SK-N-SH (cell line): ENCODE data around the gene CCDC187. TPM values are rescaled to one million over a fixed set of nuclear protein-coding genes. Genes with fewer than 3 reads are reported as not detected.

Experiments
- CTCF ChIA-PET: fragments of 300-600, 350-600 bp; formaldehyde crosslinking; extraction: SDS; loops from one replicate; lab custom pipeline; 2021; lab: Yijun Ruan, JAX
- POLR2A ChIA-PET: fragments of 350-600 bp; sonication (Branson Sonifier 250); formaldehyde crosslinking; extraction: SDS; loops from one replicate; lab custom pipeline; 2020; ENCODE audit warnings: antibody characterized with exemption, inconsistent platforms; lab: Yijun Ruan, JAX
- DNase-seq: peaks from one replicate; pipeline ENCODE4 v3.0.0; 2012
- H2AFZ ChIP-seq: fragments of 200-600 bp; sonication (generic); 2 replicates; pipeline ENCODE4 v1.8.1; 2016; ENCODE audit warnings: antibody characterized with exemption, mild to moderate bottlenecking, low read depth
- H3F3A ChIP-seq: fragments of 200-600 bp; sonication (generic); replicated peaks from 2 replicates; pipeline ENCODE3; 2016; ENCODE audit warnings: antibody characterized with exemption, mild to moderate bottlenecking; ENCODE audit not compliant: insufficient read depth
- H3K27ac ChIP-seq, 2 experiments: fragments of 200-500 bp in 1 of 2; fragments of 200-600 bp in 1 of 2; sonication (Bioruptor generic) in 1 of 2; sonication (generic), shearing (Covaris generic) in 1 of 2; 2 replicates each; pipeline versions ENCODE4 v1.5.1 to v1.6.1; 2014 to 2016; ENCODE audit warnings: low read depth in 2 of 2, inconsistent platforms in 1 of 2, low read length in 1 of 2, mild to moderate bottlenecking in 1 of 2, mixed read lengths in 1 of 2
- H3K27me3 ChIP-seq: fragments of 200-600 bp; sonication (generic), shearing (Covaris generic); 2 replicates; pipeline ENCODE4 v1.6.1; 2016; ENCODE audit warnings: mixed run types; ENCODE audit not compliant: insufficient read depth
- H3K36me3 ChIP-seq, 2 experiments: fragments of 200-500 bp in 1 of 2; fragments of 200-600 bp in 1 of 2; sonication (Bioruptor generic) in 1 of 2; sonication (generic) in 1 of 2; replicated peaks in 1 of 2; 2 replicates each; pipeline versions ENCODE3 to v1.5.1; 2014 to 2016; ENCODE audit warnings: low read length in 1 of 2, mild to moderate bottlenecking in 1 of 2; ENCODE audit not compliant: insufficient read depth in 2 of 2, control insufficient read depth in 1 of 2
- H3K4me1 ChIP-seq, 2 experiments: fragments of 200-500 bp in 1 of 2; fragments of 200-600 bp in 1 of 2; sonication (Bioruptor generic) in 1 of 2; sonication (generic), shearing (Covaris generic) in 1 of 2; 2 replicates each; pipeline versions ENCODE4 v1.5.1 to v1.6.1; 2014 to 2016; ENCODE audit warnings: low read depth in 1 of 2, low read length in 1 of 2, mixed run types in 1 of 2; ENCODE audit not compliant: insufficient read depth in 2 of 2, control insufficient read depth in 1 of 2
- H3K4me2 ChIP-seq: fragments of 200-600 bp; sonication (generic), shearing (Covaris generic); 2 replicates; pipeline ENCODE4 v1.6.1; 2017; ENCODE audit warnings: mixed run types
- H3K4me3 ChIP-seq, 2 experiments: fragments of 200-500 bp in 1 of 2; fragments of 200-600 bp in 1 of 2; sonication (Bioruptor generic) in 1 of 2; sonication (generic), shearing (Covaris generic) in 1 of 2; 2 replicates each; pipeline versions ENCODE4 v1.5.1 to v1.8.1; 2014 to 2016; ENCODE audit warnings: low read depth in 2 of 2, inconsistent platforms in 1 of 2, low read length in 1 of 2, mild to moderate bottlenecking in 1 of 2, mixed read lengths in 1 of 2, moderate library complexity in 1 of 2
- H3K79me2 ChIP-seq: fragments of 200-600 bp; sonication (generic); 2 replicates; pipeline ENCODE4 v1.8.1; 2017; ENCODE audit warnings: mild to moderate bottlenecking; ENCODE audit not compliant: insufficient read depth
- H3K9ac ChIP-seq: fragments of 200-600 bp; sonication (generic); 2 replicates; pipeline ENCODE4 v1.6.1; 2017; ENCODE audit warnings: mixed run types
- H3K9me2 ChIP-seq: fragments of 200-600 bp; sonication (generic); 2 replicates; pipeline ENCODE4 v1.6.1; 2017; ENCODE audit warnings: mixed run types
- H3K9me3 ChIP-seq: fragments of 200-600 bp; sonication (generic); 2 replicates; pipeline ENCODE4 v1.6.1; 2017; ENCODE audit warnings: mixed run types, mild to moderate bottlenecking, moderate library complexity
- H4K20me1 ChIP-seq: fragments of 200-600 bp; sonication (generic); 2 replicates; pipeline ENCODE4 v1.6.1; 2017; ENCODE audit warnings: mild to moderate bottlenecking, mixed run types; ENCODE audit not compliant: insufficient read depth
- CHD2 ChIP-seq: fragments of 150-350 bp; IDR thresholded peaks from 2 replicates; pipeline ENCODE4 v1.6.1; 2018; ENCODE audit warnings: low read length; ENCODE audit not compliant: partially characterized antibody
- FOXJ3 ChIP-seq: sonication (generic); formaldehyde crosslinking; IDR thresholded peaks from 2 replicates; pipeline ENCODE4 v1.5.1; 2020; ENCODE audit warnings: mild to moderate bottlenecking, missing genetic modification reagents
- GATA2 ChIP-seq: sonication (generic); formaldehyde crosslinking; IDR thresholded peaks from 2 replicates; pipeline ENCODE4 v1.5.0; 2020; ENCODE audit warnings: mild to moderate bottlenecking, missing genetic modification reagents
- JUND ChIP-seq: IDR thresholded peaks from 2 replicates; pipeline ENCODE4 v1.4.0; 2012
- MAX ChIP-seq: IDR thresholded peaks from 2 replicates; pipeline ENCODE4 v1.4.0; 2012; ENCODE audit warnings: low read depth
- MXI1 ChIP-seq: IDR thresholded peaks from 2 replicates; pipeline ENCODE4 v1.6.1; 2012; ENCODE audit warnings: mild to moderate bottlenecking, low read depth, low read length, improper control_type of control experiment
- NRF1 ChIP-seq: IDR thresholded peaks from 2 replicates; pipeline ENCODE4 v1.6.1; 2012; ENCODE audit warnings: low read depth, mild to moderate bottlenecking, low read length
- RAD21 ChIP-seq: IDR thresholded peaks from 2 replicates; pipeline ENCODE4 v1.6.1; 2012; ENCODE audit warnings: mild to moderate bottlenecking, low read length
- REST ChIP-seq: IDR thresholded peaks from 2 replicates; pipeline ENCODE4 v1.6.1; 2012; ENCODE audit warnings: mild to moderate bottlenecking, low read depth, low read length, moderate library complexity
- RFX5 ChIP-seq: IDR thresholded peaks from 2 replicates; pipeline ENCODE4 v1.6.1; 2012; ENCODE audit warnings: mild to moderate bottlenecking, improper control_type of control experiment, low read length
- SIN3A ChIP-seq: IDR thresholded peaks from 2 replicates; pipeline ENCODE4 v1.6.1; 2012; ENCODE audit warnings: low read depth, mild to moderate bottlenecking, low read length, moderate library complexity, borderline replicate concordance
- TAF1 ChIP-seq: IDR thresholded peaks from 2 replicates; pipeline ENCODE4 v1.6.1; 2012; ENCODE audit warnings: low read depth, mild to moderate bottlenecking, low read length, moderate library complexity, borderline replicate concordance
- TCF12 ChIP-seq: IDR thresholded peaks from 2 replicates; pipeline ENCODE4 v1.4.0; 2012
- TEAD4 ChIP-seq: IDR thresholded peaks from 2 replicates; pipeline ENCODE4 v1.4.0; 2012; ENCODE audit warnings: mild to moderate bottlenecking, borderline replicate concordance; ENCODE audit not compliant: insufficient read depth
- YY1 ChIP-seq: IDR thresholded peaks from 2 replicates; pipeline ENCODE4 v1.4.0; 2012; ENCODE audit warnings: low read depth, mild to moderate bottlenecking
- ZBTB33 ChIP-seq: IDR thresholded peaks from 2 replicates; pipeline ENCODE4 v1.4.0; 2012; ENCODE audit warnings: low read depth, borderline replicate concordance
- WGBS: methylation state at CpG from one replicate; pipeline ENCODE4 v1.1.6; 2017; ENCODE audit warnings: low lambda C conversion rate; 5-methylcytosine and 5-hydroxymethylcytosine counted together
- polyA plus RNA-seq, 3 experiments: library from polyadenylated mRNA; depleted of rRNA; stranded (reverse); fragments of >200 nt; gene quantifications; 2 replicates each; pipeline ENCODE4 v1.2.3, GENCODE V29; 2012

CCDC187 gene
- polyA plus RNA-seq, 1 of the 3 experiments (the other 2 are of a cell fraction) = not detected

GRCh38 chr9:136265561-136266355 is 38.1 kb downstream of the CCDC187 start:
- no peaks in the 10 kb centered on the region for H3K9me2 ChIP-seq
- WGBS = 84% methylated on average over 15 of the region's 17 CpGs

GRCh38 chr9:136264441-136265405 is 39.2 kb downstream of the CCDC187 start:
- Histone ChIP-seq H3K27ac (no peak overlapping the region), H4K20me1 (no peaks in the 10 kb centered on the region), H2AFZ (no peak overlapping the region), H3K4me3 (no peak overlapping the region), H3K27me3 (no peaks in the 10 kb centered on the region), H3K9me3 (no peaks in the 10 kb centered on the region), H3F3A (no peaks in the 10 kb centered on the region), H3K79me2 (no peaks in the 10 kb centered on the region), H3K36me3 (no peaks in the 10 kb centered on the region), H3K4me2 (no peak overlapping the region), H3K4me1 (peaks cover 0 to 15% of the 10 kb centered on the region in 2 experiments; a peak in 1 of 4 replicates), H3K9me2 (no peaks in the 10 kb centered on the region), H3K9ac (no peak overlapping the region)
- TF ChIP-seq CHD2 = no peak
- no peak for TF ChIP-seq MXI1
- TF ChIP-seq GATA2 (CRISPR knock-in tag) = no peak
- TF ChIP-seq ZBTB33 = no peak
- TF ChIP-seq YY1 = no peak
- no peak for TF ChIP-seq MAX
- no peak for TF ChIP-seq FOXJ3 (CRISPR knock-in tag)
- TF ChIP-seq SIN3A = no peak
- TF ChIP-seq RFX5 = no peak
- no peak for TF ChIP-seq TEAD4
- no peak for TF ChIP-seq NRF1
- no peak for TF ChIP-seq REST
- no peak for TF ChIP-seq TAF1
- no peak for TF ChIP-seq TCF12
- no peak for TF ChIP-seq JUND
- 63% methylated on average over 19 of the region's 24 CpGs for WGBS
- no peak for DNase-seq
- ChIA-PET POLR2A (no interaction called here), CTCF (interaction anchor here (0.9 to 1.3 kb wide), 5 partner anchors 15 to 126 kb away, joined by 3 to 5 read pairs (median 4); no protein-coding TSS in a partner anchor)

More at GRCh38 chr9:136265561-136266355, 38.1 kb downstream of the CCDC187 start:
- H3K9ac ChIP-seq = no peak overlapping the region
- H3K4me2 ChIP-seq = no peak overlapping the region
- no peaks in the 10 kb centered on the region for H3K79me2 ChIP-seq
- no peak overlapping the region for H2AFZ ChIP-seq
- no peak overlapping the region for H3K4me3 ChIP-seq
- no peaks in the 10 kb centered on the region for H4K20me1 ChIP-seq
- TF ChIP-seq RAD21 = no peak
- no peak for TF ChIP-seq JUND
- ChIA-PET POLR2A (no interaction called here), CTCF (interaction anchor here (0.9 kb wide), 1 partner anchor 17 kb away, joined by 3 read pairs; no protein-coding TSS in a partner anchor)
- peaks cover 0 to 15% of the 10 kb centered on the region in 2 experiments; a peak in 1 of 4 replicates for H3K4me1 ChIP-seq
- H3K27ac ChIP-seq = no peak overlapping the region
- DNase-seq = no peak
- H3K9me3 ChIP-seq = no peaks in the 10 kb centered on the region
- no peaks in the 10 kb centered on the region for H3K36me3 ChIP-seq
- H3K27me3 ChIP-seq = no peaks in the 10 kb centered on the region
- no peaks in the 10 kb centered on the region for H3F3A ChIP-seq
